GM18520 (cell line): ENCODE measurements around the gene LPCAT3.
"Not testable (repeated sequence)": the region's sequence is repeated elsewhere in the genome, so short reads cannot be mapped to it uniquely, and the experiment has no call there.

Source experiments
- ATAC-seq: cut with Tn5 transposase; IDR thresholded peaks from one replicate; pipeline ENCODE4 v1.9.1; 2021; ENCODE audit not compliant: unreplicated experiment

Gene LPCAT3

DNA sequence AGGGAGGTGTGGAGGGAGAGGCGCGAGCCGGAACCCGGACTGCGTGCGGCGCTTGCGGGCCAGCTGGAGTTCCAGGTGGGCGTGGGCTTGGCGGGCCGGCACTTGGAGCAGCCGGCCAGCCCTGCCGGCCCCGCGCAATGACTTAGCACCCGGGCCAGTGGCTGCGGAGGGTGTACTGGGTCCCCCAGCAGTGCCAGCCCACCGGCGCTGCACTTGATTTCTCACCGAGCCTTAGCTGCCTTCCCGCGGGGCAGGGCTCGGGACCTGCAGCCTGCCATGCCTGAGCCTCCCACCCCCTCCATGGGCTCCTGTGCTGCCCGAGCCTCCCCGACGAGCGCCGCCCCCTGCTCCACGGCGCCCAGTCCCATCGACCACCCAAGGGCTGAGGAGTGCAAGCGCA lies 19.1 kb upstream of the LPCAT3 start:
- ATAC-seq: not testable (repeated sequence)

DNA sequence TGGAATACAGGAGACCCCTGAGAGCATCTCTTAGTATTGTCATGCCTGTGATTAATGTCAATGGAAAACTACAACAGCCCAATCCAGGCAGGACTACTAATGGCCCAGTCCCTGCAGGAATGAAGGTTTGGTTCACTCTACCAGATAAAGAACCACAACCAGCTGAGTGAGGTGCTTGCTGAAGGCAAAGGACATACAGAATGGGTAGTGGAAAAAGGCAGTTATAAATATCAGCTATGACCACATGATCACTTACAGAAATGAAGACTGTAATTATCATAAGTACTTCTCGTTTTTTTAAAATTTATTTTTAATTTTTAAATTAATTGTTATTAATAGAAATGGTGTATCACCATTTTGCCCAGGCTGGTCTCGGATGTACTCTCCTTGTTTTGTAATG lies 17.2 kb upstream of the LPCAT3 start:
- ATAC-seq: no peak

DNA sequence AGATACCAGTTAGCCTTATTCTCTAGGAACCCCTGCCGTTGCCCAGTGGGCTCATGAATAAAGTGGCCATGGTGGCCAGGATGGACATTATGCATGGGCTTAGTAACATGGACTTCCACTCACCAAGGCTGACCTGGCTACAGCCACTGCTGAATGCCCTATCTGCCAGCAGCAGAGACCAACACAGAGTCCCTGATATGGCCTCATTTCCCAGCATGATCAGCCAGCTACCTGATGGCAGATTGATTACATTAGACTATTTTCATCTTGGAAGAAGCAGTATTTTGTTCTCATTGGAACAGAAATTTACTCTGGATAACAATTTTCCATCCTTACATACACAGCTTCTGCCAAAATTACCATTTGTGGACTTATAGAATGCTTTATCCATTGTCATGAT lies 16.2 kb upstream of the LPCAT3 start:
- no peak for ATAC-seq

DNA sequence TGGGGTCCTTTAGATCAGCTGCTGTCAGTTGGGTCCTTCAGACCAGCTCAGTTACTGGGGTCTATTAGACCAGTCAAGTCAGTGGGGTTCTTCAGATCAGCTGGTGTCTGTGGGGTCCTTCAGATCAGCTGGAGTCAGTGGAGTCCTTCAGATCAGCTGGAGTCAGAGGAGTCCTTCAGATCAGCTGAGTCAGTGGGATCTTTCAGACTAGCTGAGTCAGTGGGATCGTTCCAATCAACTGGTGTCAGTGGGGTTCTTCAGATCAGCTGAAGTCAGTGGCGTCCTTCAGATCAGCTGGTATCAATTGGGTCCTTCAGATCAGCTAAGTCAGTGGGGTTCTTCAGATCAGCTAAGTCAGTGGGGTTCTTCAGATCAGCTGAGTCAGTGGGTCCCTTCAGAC lies 14.7 kb upstream of the LPCAT3 start:
- no peak for ATAC-seq

DNA sequence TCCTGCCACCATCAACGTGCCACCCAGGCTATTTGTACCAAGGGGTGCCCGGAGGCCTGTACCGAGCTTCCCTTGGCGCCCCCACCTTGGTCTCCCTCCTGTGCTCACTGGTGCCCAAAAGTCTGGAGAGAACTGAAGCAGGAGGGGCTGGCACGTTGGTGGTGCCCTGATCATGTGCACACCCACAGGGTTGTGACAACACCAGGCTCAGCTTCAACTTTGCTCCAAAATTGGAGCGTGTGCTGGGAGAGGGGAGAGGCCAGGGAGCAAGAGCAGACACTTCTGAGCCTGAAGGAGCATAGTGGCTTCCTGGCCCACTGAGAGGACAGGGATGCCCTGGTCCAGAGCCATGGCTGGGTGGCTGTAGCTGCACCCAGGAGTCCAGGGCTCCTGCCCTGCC lies 13.0 kb upstream of the LPCAT3 start:
- no peak for ATAC-seq

DNA sequence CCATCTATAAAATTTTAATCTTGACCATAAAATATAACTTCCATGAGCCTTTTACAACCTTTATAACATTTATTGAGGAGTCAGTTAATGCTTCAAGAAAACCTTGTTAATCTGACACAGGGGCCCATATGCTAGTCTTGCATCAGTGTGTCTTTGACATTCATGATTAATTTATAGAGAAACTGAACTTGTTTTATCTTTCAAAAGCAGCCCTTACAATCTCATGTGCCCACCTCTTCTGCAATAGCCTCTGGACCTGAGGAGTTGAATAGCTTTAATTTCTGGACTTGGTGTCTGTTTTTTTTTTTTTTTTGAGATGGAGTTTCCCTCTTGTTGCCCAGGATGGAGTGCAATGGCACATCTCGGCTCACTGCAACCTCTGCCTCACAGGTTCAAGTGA lies 8.6 kb upstream of the LPCAT3 start:
- ATAC-seq: no peak

- ATAC-seq: no peak
Observed at GRCh38 chr12:7023114-7023513, 4.8 kb upstream of the LPCAT3 start.

- ATAC-seq: no peak
Observed at GRCh38 chr12:7021956-7022355, 3.7 kb upstream of the LPCAT3 start.

DNA sequence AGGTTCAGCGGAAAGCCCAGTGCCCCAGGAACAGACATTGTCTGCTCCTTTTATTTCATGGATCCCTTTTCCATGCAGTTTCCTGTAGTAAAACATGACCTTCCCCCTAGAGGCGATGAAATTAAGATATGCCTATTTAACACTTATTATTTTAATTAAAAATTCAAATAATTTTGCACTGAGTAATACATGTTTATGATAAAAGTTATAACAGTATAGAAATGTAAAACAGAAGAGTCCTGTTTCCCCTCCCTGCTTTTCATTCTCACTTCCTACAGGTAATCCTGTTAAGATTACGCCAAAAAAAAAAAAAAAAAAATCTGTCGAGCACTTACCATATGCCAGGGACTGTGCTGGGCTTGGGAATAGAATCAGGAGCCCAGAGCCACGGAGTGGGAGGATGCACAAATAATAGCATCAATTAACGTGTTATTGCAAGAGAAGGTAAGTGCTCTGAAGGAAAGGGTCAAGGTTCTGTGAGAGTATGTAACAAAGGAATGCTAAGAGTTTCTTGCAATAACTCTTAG lies 830 bp upstream of the LPCAT3 start:
- no peak for ATAC-seq

DNA sequence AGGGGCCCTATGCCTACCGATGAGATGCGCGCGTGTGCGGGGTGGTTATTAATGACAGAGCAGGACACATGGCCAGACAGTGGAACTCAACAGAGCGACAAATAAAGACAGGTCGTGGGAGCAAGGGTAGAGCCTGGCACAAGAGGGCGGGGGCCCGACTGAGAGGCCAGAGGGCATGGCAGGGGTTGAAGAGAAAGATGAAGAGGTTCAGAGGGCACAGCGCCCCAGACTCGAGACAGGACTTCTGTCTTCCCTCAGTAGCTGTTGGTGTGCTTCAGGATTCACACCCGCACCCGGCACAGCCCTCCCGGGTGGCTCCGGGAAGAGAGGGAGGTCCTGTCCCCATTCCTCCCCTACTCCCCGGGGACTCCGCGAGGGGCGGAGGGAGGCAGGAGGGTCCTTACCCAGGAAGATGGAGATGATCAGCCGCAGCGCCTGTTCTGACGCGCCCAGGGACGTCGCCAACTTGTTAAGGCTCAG lies 366 bp downstream of the LPCAT3 start:
- no peak for ATAC-seq

GRCh38 chr12:7016958-7017571 lies 1.2 kb downstream of the LPCAT3 start:
- no peak for ATAC-seq

GRCh38 chr12:7015555-7016370 lies 2.5 kb downstream of the LPCAT3 start:
- ATAC-seq: no peak

DNA sequence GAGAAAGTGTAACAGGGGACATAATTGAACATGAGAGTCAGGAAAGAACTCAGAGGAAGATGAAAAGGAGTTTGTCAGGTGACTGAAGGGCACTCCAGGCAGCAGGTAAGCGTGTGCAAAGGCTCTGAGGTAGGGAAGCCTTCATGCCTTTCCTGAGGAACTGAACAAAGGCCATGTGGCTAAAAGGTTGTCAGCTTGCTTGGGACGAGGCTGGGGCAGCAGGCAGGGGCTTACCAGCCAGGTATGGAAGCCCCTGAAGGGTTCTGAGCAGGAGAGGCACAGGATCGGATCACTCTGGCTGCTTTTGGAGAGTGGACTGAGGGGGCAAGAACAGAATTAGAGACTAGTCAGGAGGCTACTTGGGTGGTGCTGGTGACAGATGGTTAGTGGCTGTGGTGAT lies 5.2 kb downstream of the LPCAT3 start:
- no peak for ATAC-seq

GRCh38 chr12:7012024-7012607 lies 6.2 kb downstream of the LPCAT3 start:
- ATAC-seq: no peak

DNA sequence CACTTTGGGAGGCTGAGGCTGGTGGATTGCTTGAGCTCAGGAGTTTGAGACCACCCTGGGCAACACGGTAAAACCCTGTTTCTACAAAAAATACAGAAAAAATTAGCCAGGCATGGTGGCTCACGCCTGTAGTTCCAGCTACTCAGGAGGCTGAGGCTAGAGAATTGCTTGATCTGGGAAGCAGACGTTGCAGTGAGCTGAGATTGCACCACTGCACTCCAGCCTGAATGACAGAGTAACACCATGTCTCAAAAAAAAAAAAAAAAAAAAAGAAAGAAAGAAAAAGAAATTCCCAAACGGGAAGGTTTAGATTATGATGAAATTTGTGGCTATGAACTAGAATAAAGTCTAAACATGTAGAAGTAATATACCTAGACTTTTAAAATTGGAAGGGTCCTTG lies 6.9 kb downstream of the LPCAT3 start:
- not testable (repeated sequence) for ATAC-seq

GRCh38 chr12:7009512-7009911 lies 8.8 kb downstream of the LPCAT3 start:
- no peak for ATAC-seq

- ATAC-seq: no peak
Observed at GRCh38 chr12:7008864-7009263, 9.4 kb downstream of the LPCAT3 start.

DNA sequence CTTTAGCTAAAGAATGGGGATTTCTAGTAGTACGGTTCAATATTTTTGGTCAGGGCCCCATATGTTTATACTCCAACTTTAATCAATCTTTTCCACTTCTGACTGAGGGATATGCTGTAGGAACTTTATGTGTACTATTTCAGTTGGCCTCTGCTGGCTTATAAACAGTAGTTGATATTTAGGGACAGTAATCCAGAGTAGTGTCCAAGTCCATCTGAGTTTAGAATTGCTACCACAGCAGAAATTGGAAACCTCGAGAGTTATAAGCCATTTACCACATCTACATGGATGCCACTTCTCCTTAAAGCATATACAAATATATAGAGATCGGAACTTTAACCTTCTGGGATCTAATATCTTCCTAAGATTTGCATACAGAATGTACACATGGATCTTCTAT lies 11.6 kb downstream of the LPCAT3 start:
- ATAC-seq: no peak

- no peak for ATAC-seq
Observed at GRCh38 chr12:7005311-7005710, 13.0 kb downstream of the LPCAT3 start.

DNA sequence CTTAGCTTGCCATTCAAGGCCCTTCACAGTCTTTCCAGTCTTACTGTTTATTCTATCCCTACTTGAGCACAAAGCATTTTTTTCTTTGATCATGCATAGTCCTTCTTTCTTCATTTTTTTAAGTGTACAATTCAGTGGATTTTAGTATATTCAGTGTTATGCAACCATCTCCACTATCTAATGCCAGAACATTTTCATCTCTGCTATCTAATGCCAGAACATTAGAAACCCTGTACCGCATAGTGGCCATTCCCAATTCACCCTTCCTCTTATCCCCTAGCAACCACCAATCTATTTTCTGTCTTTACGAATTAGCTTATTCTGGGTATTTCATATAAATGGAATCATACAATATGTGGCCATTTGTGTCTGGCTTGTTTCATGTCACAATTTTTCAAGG lies 13.4 kb downstream of the LPCAT3 start:
- no peak for ATAC-seq

GRCh38 chr12:7004287-7004803 lies 13.9 kb downstream of the LPCAT3 start:
- no peak for ATAC-seq
